SK-N-MC (cell line): ENCODE data around the gene AKR1D1.

Experiments used
- EZH2 ChIP-seq: fragments of 200-600 bp; sonication (generic); IDR thresholded peaks from one replicate; pipeline ENCODE4 v1.6.1; 2017; ENCODE audit warnings: antibody characterized with exemption
- POLR2AphosphoS5 ChIP-seq: IDR thresholded peaks from 2 replicates; pipeline ENCODE4 v1.6.1; 2012; ENCODE audit warnings: mild to moderate bottlenecking, low read depth, low read length, borderline replicate concordance

DNA sequence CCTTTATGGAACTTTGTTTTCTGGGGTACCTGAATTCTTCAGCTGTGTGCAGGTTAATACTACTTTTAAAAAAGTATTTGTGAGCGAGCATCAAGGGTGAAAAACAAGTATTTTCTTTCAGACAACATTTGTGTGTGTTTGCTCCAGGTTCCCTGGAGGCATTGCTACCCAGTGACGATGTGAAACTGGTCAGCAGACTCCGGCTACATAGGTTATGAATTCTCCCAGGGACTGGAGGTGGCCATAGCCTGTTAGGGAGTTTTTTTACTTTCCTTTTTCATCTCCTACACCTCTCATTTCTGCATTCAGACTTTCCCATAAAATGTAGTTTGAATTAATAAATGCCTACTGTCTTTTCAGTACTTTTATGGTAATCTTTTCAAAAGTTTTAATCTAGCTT, 7.6 kb downstream of the AKR1D1 start:
- TF ChIP-seq EZH2 (no peak), POLR2AphosphoS5 (no peak)
